CD4-positive, alpha-beta T cell treated with Interleukin-10 for 1 hour (primary cell): ENCODE data around the gene RASGRF1.

Experiments
- DNase-seq: peaks from one replicate; pipeline ENCODE4 v3.0.0-alpha.2; 2020

Gene RASGRF1

GRCh38 chr15:78927077-78927790 is 163.3 kb downstream of the RASGRF1 start:
- DNase-seq, result no peak

GRCh38 chr15:78925956-78926743 is 164.4 kb downstream of the RASGRF1 start:
- DNase-seq, result no peak

GRCh38 chr15:78925076-78925624 is 165.4 kb downstream of the RASGRF1 start:
- DNase-seq, result no peak

GRCh38 chr15:78923480-78924360 is 166.9 kb downstream of the RASGRF1 start:
- DNase-seq, result no peak

- DNase-seq, result no peak
Observed at GRCh38 chr15:78923015-78923414, 167.6 kb downstream of the RASGRF1 start.

GRCh38 chr15:78922527-78922926 is 168.1 kb downstream of the RASGRF1 start:
- no peak for DNase-seq

GRCh38 chr15:78921940-78922339 is 168.6 kb downstream of the RASGRF1 start:
- no peak for DNase-seq

GRCh38 chr15:78921517-78921916 is 169.1 kb downstream of the RASGRF1 start:
- DNase-seq, result no peak

- DNase-seq, result no peak
Observed at GRCh38 chr15:78917888-78918287, 172.7 kb downstream of the RASGRF1 start.

GRCh38 chr15:78916088-78916487 is 174.5 kb downstream of the RASGRF1 start:
- no peak for DNase-seq

- DNase-seq, result peak; percentile 19
Observed at GRCh38 chr15:78915341-78916087, 175.1 kb downstream of the RASGRF1 start.

- no peak for DNase-seq
Observed at GRCh38 chr15:78914027-78914764, 176.4 kb downstream of the RASGRF1 start.

GRCh38 chr15:78913012-78913411 is 177.6 kb downstream of the RASGRF1 start:
- DNase-seq, result no peak

GRCh38 chr15:78912316-78912715 is 178.3 kb downstream of the RASGRF1 start:
- no peak for DNase-seq

- no peak for DNase-seq
Observed at GRCh38 chr15:78910271-78910670, 180.3 kb downstream of the RASGRF1 start.
